ENCODE measurements around the gene GPR39.

DNA sequence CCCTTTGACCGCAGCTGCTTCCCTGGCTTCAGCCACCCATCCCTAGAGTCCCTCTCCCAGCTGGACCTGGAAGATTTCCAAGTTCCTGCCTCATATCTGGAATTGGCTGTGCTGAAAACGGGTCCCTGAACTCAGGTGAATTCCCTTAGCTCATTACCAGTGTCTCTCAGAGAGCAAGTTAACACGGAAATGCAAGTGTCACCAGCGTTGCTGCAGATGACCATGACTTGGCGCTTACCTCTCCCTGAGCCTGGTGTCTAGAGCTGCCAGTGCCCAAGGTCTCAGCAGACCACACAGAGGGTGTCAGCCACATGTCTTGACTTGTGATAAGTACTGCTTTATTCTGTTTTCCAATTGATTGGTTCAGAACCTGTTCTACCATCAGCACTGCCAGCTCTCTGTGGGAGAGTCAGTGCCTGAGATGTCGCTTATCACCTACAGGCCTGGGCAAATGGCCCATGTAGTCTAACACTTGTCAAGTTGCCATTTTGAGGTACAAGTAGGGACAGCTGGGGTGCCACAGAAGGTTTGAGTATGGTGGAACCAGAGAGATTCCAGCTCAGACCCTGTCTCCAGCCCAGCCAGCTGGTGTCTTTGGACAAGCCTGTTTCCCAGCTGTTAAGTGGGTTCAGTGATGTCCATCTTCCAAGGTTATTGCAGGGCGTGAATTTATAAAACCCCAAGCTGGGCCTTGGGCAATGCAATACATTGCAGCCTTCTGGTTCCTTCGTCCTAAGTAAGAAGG, 204.7 kb downstream of the GPR39 start:
- TF ChIP-seq, protein P1, sequence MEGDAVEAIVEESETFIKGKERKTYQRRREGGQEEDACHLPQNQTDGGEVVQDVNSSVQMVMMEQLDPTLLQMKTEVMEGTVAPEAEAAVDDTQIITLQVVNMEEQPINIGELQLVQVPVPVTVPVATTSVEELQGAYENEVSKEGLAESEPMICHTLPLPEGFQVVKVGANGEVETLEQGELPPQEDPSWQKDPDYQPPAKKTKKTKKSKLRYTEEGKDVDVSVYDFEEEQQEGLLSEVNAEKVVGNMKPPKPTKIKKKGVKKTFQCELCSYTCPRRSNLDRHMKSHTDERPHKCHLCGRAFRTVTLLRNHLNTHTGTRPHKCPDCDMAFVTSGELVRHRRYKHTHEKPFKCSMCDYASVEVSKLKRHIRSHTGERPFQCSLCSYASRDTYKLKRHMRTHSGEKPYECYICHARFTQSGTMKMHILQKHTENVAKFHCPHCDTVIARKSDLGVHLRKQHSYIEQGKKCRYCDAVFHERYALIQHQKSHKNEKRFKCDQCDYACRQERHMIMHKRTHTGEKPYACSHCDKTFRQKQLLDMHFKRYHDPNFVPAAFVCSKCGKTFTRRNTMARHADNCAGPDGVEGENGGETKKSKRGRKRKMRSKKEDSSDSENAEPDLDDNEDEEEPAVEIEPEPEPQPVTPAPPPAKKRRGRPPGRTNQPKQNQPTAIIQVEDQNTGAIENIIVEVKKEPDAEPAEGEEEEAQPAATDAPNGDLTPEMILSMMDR (IDR thresholded peaks at IDR 0.05) = no peak
- no peak for TF ChIP-seq POLR2A (IDR thresholded peaks at IDR 0.05)

Data from adrenal gland (tissue), 5 donors.